Astrocyte (in vitro differentiated cells and primary cell): ENCODE results near the gene CPB2.

ENCODE experiments used
- EZH2 ChIP-seq: IDR thresholded peaks from 2 replicates; pipeline ENCODE4 v1.6.1; 2012; ENCODE audit warnings: mild to moderate bottlenecking, low read length, inconsistent platforms; ENCODE audit not compliant: insufficient read depth
- TF ChIP-seq, protein P1 (sequence below): IDR thresholded peaks from 2 replicates; pipeline ENCODE4 v1.5.1; 2011; ENCODE audit warnings: low read depth, mild to moderate bottlenecking, inconsistent platforms, low read length, moderate library complexity; ENCODE audit not compliant: insufficient read depth

DNA sequence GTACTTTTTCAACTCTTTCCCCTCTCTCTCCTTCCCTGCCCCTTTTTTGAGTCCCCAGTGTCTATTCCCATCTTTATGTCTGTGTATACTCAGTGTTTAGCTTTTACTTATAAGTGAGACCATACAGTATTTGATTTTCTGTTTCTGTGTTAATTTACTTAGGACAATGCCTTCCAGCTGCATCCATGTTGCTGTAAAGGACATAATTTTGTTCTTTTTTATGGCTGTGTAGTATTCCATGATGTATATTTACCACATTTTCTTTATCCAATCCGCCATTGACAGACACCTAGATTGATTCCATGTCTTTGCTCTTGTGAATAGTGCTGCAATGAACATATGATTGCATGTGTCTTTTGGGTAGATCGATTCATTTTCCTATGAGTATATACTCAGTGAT, 41.5 kb downstream of the CPB2 start:
- TF ChIP-seq, protein P1, sequence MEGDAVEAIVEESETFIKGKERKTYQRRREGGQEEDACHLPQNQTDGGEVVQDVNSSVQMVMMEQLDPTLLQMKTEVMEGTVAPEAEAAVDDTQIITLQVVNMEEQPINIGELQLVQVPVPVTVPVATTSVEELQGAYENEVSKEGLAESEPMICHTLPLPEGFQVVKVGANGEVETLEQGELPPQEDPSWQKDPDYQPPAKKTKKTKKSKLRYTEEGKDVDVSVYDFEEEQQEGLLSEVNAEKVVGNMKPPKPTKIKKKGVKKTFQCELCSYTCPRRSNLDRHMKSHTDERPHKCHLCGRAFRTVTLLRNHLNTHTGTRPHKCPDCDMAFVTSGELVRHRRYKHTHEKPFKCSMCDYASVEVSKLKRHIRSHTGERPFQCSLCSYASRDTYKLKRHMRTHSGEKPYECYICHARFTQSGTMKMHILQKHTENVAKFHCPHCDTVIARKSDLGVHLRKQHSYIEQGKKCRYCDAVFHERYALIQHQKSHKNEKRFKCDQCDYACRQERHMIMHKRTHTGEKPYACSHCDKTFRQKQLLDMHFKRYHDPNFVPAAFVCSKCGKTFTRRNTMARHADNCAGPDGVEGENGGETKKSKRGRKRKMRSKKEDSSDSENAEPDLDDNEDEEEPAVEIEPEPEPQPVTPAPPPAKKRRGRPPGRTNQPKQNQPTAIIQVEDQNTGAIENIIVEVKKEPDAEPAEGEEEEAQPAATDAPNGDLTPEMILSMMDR: no peak
- TF ChIP-seq EZH2: no peak
